HG02938 (cell line): ENCODE data around the gene GLT1D1.
"Not testable (repeated sequence)": the region's sequence is repeated elsewhere in the genome, so short reads cannot be mapped to it uniquely, and the experiment has no call there.

ENCODE experiments used
- ATAC-seq: cut with Tn5 transposase; IDR thresholded peaks from one replicate; pipeline ENCODE4 v1.9.1; 2021; ENCODE audit warnings: mild to moderate bottlenecking, moderate library complexity; ENCODE audit not compliant: unreplicated experiment

Gene GLT1D1

GRCh38 chr12:128852885-128853599, at the start of gene GLT1D1:
GLT1D1 (plus strand) TSS chr12:128853478; CDS start chr12:128853582, 104 bp downstream.
- ATAC-seq: no peak

- no peak for ATAC-seq
These were observed 49.5 kb upstream of the GLT1D1 start for GRCh38 chr12:128803788-128804187.

GRCh38 chr12:128804762-128805161, 48.5 kb upstream of the GLT1D1 start:
- no peak for ATAC-seq

- ATAC-seq: not testable (repeated sequence)
These were observed 47.9 kb upstream of the GLT1D1 start for GRCh38 chr12:128805406-128805805.

- ATAC-seq: no peak
These were observed 46.7 kb upstream of the GLT1D1 start for GRCh38 chr12:128806573-128806972.

GRCh38 chr12:128807161-128807724, 46.0 kb upstream of the GLT1D1 start:
- ATAC-seq: no peak

- ATAC-seq: no peak
These were observed 44.6 kb upstream of the GLT1D1 start for GRCh38 chr12:128808651-128809050.

- peak; percentile 75 for ATAC-seq
These were observed 42.8 kb upstream of the GLT1D1 start for GRCh38 chr12:128810182-128811127.

- no peak for ATAC-seq
These were observed 41.5 kb upstream of the GLT1D1 start for GRCh38 chr12:128811806-128812205.

- no peak for ATAC-seq
These were observed 39.9 kb upstream of the GLT1D1 start for GRCh38 chr12:128813392-128813791.

GRCh38 chr12:128813883-128814282, 39.4 kb upstream of the GLT1D1 start:
- no peak for ATAC-seq

- no peak for ATAC-seq
These were observed 38.6 kb upstream of the GLT1D1 start for GRCh38 chr12:128814411-128815261.

GRCh38 chr12:128815779-128816642, 37.3 kb upstream of the GLT1D1 start:
- no peak for ATAC-seq

- ATAC-seq: no peak
These were observed 36.7 kb upstream of the GLT1D1 start for GRCh38 chr12:128816643-128816920.

- ATAC-seq: peak; percentile 37
These were observed 35.9 kb upstream of the GLT1D1 start for GRCh38 chr12:128817111-128818015.

- ATAC-seq: peak; percentile 35
These were observed 34.9 kb upstream of the GLT1D1 start for GRCh38 chr12:128818065-128819022.

- no peak for ATAC-seq
These were observed 33.8 kb upstream of the GLT1D1 start for GRCh38 chr12:128819293-128820144.
